Stimulated activated naive CD8-positive, alpha-beta T cell treated with anti-CD3 and anti-CD28 coated beads, Interleukin-15, Interleukin-2, amounts not matched to agents 100 ng/mL and 50 ng/mL, for 24 hours (primary cell): ENCODE measurements around the gene NT5DC4.

Source experiments
- H3K27ac Mint-ChIP-seq: one replicate; pipeline ENCODE4 v1.8.0; 2021; ENCODE audit warnings: mild to moderate bottlenecking, mixed read lengths
- H3K27me3 Mint-ChIP-seq: one replicate; pipeline ENCODE4 v1.8.0; 2021; ENCODE audit warnings: mixed read lengths
- H3K36me3 Mint-ChIP-seq: one replicate; pipeline ENCODE4 v1.8.0; 2021; ENCODE audit warnings: low read depth, mixed read lengths
- H3K4me1 Mint-ChIP-seq: one replicate; pipeline ENCODE4 v1.8.0; 2021; ENCODE audit warnings: low read depth, mixed read lengths
- H3K4me3 Mint-ChIP-seq: one replicate; pipeline ENCODE4 v1.8.0; 2021; ENCODE audit warnings: mild to moderate bottlenecking, mixed read lengths
- H3K9me3 Mint-ChIP-seq: one replicate; pipeline ENCODE4 v1.8.0; 2021; ENCODE audit warnings: mixed read lengths

Gene NT5DC4

GRCh38 chr2:112725545-112726457 lies 5.0 kb downstream of the NT5DC4 start:
- no peak overlapping the region for H3K4me3 Mint-ChIP-seq
- H3K36me3 Mint-ChIP-seq = no peaks in the 10 kb centered on the region
- no peaks in the 10 kb centered on the region for H3K27me3 Mint-ChIP-seq
- no peaks in the 10 kb centered on the region for H3K4me1 Mint-ChIP-seq
- no peak overlapping the region for H3K27ac Mint-ChIP-seq
- no peaks in the 10 kb centered on the region for H3K9me3 Mint-ChIP-seq

GRCh38 chr2:112726487-112727190 lies 5.8 kb downstream of the NT5DC4 start:
- no peaks in the 10 kb centered on the region for H3K4me1 Mint-ChIP-seq
- no peak overlapping the region for H3K27ac Mint-ChIP-seq
- H3K4me3 Mint-ChIP-seq = no peak overlapping the region
- no peaks in the 10 kb centered on the region for H3K9me3 Mint-ChIP-seq
- H3K36me3 Mint-ChIP-seq = no peaks in the 10 kb centered on the region
- H3K27me3 Mint-ChIP-seq = no peaks in the 10 kb centered on the region

GRCh38 chr2:112727276-112728028 lies 6.6 kb downstream of the NT5DC4 start:
- H3K4me3 Mint-ChIP-seq = no peak overlapping the region
- H3K27me3 Mint-ChIP-seq = no peaks in the 10 kb centered on the region
- no peaks in the 10 kb centered on the region for H3K4me1 Mint-ChIP-seq
- no peaks in the 10 kb centered on the region for H3K36me3 Mint-ChIP-seq
- H3K27ac Mint-ChIP-seq = no peak overlapping the region
- no peaks in the 10 kb centered on the region for H3K9me3 Mint-ChIP-seq

- Mint-ChIP-seq H3K9me3 (no peaks in the 10 kb centered on the region), H3K4me1 (no peaks in the 10 kb centered on the region), H3K27ac (no peak overlapping the region), H3K27me3 (no peaks in the 10 kb centered on the region), H3K36me3 (no peaks in the 10 kb centered on the region), H3K4me3 (no peak overlapping the region)
Measured at GRCh38 chr2:112728029-112728362, 7.2 kb downstream of the NT5DC4 start.

- H3K4me1 Mint-ChIP-seq = no peaks in the 10 kb centered on the region
- H3K9me3 Mint-ChIP-seq = no peaks in the 10 kb centered on the region
- no peaks in the 10 kb centered on the region for H3K36me3 Mint-ChIP-seq
- H3K27ac Mint-ChIP-seq = no peak overlapping the region
- H3K4me3 Mint-ChIP-seq = no peak overlapping the region
- no peaks in the 10 kb centered on the region for H3K27me3 Mint-ChIP-seq
Measured at GRCh38 chr2:112728378-112729175, 7.8 kb downstream of the NT5DC4 start.

- Mint-ChIP-seq H3K27ac (no peak overlapping the region), H3K9me3 (no peaks in the 10 kb centered on the region), H3K36me3 (no peaks in the 10 kb centered on the region), H3K27me3 (no peaks in the 10 kb centered on the region), H3K4me3 (no peak overlapping the region), H3K4me1 (no peaks in the 10 kb centered on the region)
Measured at GRCh38 chr2:112730216-112730615, 9.4 kb downstream of the NT5DC4 start.

GRCh38 chr2:112730791-112731190 lies 10.0 kb downstream of the NT5DC4 start:
- H3K9me3 Mint-ChIP-seq = no peaks in the 10 kb centered on the region
- H3K4me1 Mint-ChIP-seq = no peaks in the 10 kb centered on the region
- no peaks in the 10 kb centered on the region for H3K27me3 Mint-ChIP-seq
- H3K27ac Mint-ChIP-seq = no peak overlapping the region
- H3K4me3 Mint-ChIP-seq = no peak overlapping the region
- H3K36me3 Mint-ChIP-seq = no peaks in the 10 kb centered on the region

- Mint-ChIP-seq H3K27me3 (no peaks in the 10 kb centered on the region), H3K27ac (no peak overlapping the region), H3K4me1 (no peaks in the 10 kb centered on the region), H3K36me3 (peaks cover 2% of the 10 kb centered on the region), H3K4me3 (no peak overlapping the region), H3K9me3 (no peaks in the 10 kb centered on the region)
Measured at GRCh38 chr2:112731479-112731878, 10.7 kb downstream of the NT5DC4 start.

- Mint-ChIP-seq H3K27me3 (no peaks in the 10 kb centered on the region), H3K27ac (no peak overlapping the region), H3K4me1 (peaks cover 10% of the 10 kb centered on the region), H3K36me3 (peaks cover 19% of the 10 kb centered on the region), H3K4me3 (no peak overlapping the region), H3K9me3 (no peaks in the 10 kb centered on the region)
Measured at GRCh38 chr2:112733456-112733855, 12.6 kb downstream of the NT5DC4 start.

GRCh38 chr2:112733871-112734270 lies 13.1 kb downstream of the NT5DC4 start:
- Mint-ChIP-seq H3K4me3 (no peak overlapping the region), H3K27ac (no peak overlapping the region), H3K27me3 (no peaks in the 10 kb centered on the region), H3K36me3 (peaks cover 23% of the 10 kb centered on the region), H3K4me1 (peaks cover 10% of the 10 kb centered on the region), H3K9me3 (no peaks in the 10 kb centered on the region)

- H3K27ac Mint-ChIP-seq = no peak overlapping the region
- H3K27me3 Mint-ChIP-seq = no peaks in the 10 kb centered on the region
- H3K4me3 Mint-ChIP-seq = no peak overlapping the region
- peaks cover 57% of the 10 kb centered on the region for H3K36me3 Mint-ChIP-seq
- H3K4me1 Mint-ChIP-seq = peaks cover 10% of the 10 kb centered on the region
- no peaks in the 10 kb centered on the region for H3K9me3 Mint-ChIP-seq
Measured at GRCh38 chr2:112737542-112738232, 16.9 kb downstream of the NT5DC4 start.

GRCh38 chr2:112740527-112740926 lies 19.7 kb downstream of the NT5DC4 start:
- no peak overlapping the region for H3K27ac Mint-ChIP-seq
- no peaks in the 10 kb centered on the region for H3K9me3 Mint-ChIP-seq
- H3K4me3 Mint-ChIP-seq = no peak overlapping the region
- peaks cover 65% of the 10 kb centered on the region for H3K36me3 Mint-ChIP-seq
- no peaks in the 10 kb centered on the region for H3K27me3 Mint-ChIP-seq
- peaks cover 10% of the 10 kb centered on the region for H3K4me1 Mint-ChIP-seq

- no peak overlapping the region for H3K4me3 Mint-ChIP-seq
- no peak overlapping the region for H3K27ac Mint-ChIP-seq
- H3K9me3 Mint-ChIP-seq = no peaks in the 10 kb centered on the region
Measured at GRCh38 chr2:112749755-112750559, 29.1 kb downstream of the NT5DC4 start.

More at GRCh38 chr2:112749755-112750559, 29.1 kb downstream of the NT5DC4 start:
- H3K36me3 Mint-ChIP-seq = peaks cover 35% of the 10 kb centered on the region
- H3K4me1 Mint-ChIP-seq = peaks cover 10% of the 10 kb centered on the region
- no peaks in the 10 kb centered on the region for H3K27me3 Mint-ChIP-seq
